IMR-90 (cell line): ENCODE data around the gene FAAP100.

Experiments used
- BHLHE40 ChIP-seq: fragments of 150-350 bp; IDR thresholded peaks from 2 replicates; pipeline ENCODE4 v1.6.1; 2016; ENCODE audit warnings: mild to moderate bottlenecking, low read depth, low read length
- CEBPB ChIP-seq: IDR thresholded peaks from 2 replicates; pipeline ENCODE4 v1.6.1; 2012; ENCODE audit warnings: low read depth, low read length, improper control_type of control experiment
- CTCF ChIP-seq: conservative IDR thresholded peaks from 2 replicates; pipeline ENCODE4 v1.5.1; 2012; ENCODE audit warnings: mild to moderate bottlenecking, low read depth, low read length, improper control_type of control experiment
- FOS ChIP-seq: fragments of 150-350 bp; IDR thresholded peaks from 2 replicates; pipeline ENCODE4 v1.6.1; 2016; ENCODE audit warnings: low read depth, low read length
- MAZ ChIP-seq: IDR thresholded peaks from 2 replicates; pipeline ENCODE4 v1.6.1; 2012; ENCODE audit warnings: low read depth, mild to moderate bottlenecking, low read length, improper control_type of control experiment, moderate library complexity, borderline replicate concordance
- MXI1 ChIP-seq: IDR thresholded peaks from 2 replicates; pipeline ENCODE4 v1.6.1; 2012; ENCODE audit warnings: low read depth, mild to moderate bottlenecking, low read length, moderate library complexity, borderline replicate concordance
- POLR2A ChIP-seq: IDR thresholded peaks from 2 replicates; pipeline ENCODE4 v1.6.1; 2012; ENCODE audit warnings: mild to moderate bottlenecking, low read depth, low read length

GRCh38 chr17:81542431-81543338 lies 9.5 kb downstream of the FAAP100 start:
- TF ChIP-seq CTCF = no peak
- no peak for TF ChIP-seq MXI1
- no peak for TF ChIP-seq POLR2A
- TF ChIP-seq MAZ = no peak
- TF ChIP-seq FOS = no peak
- no peak for TF ChIP-seq BHLHE40
- TF ChIP-seq CEBPB = no peak
